Astrocyte of the spinal cord (primary cell): Measurements from ENCODE around the gene MAP4.

ENCODE experiments used
- DNase-seq: peaks from one replicate; pipeline ENCODE4 v3.0.0; 2011; ENCODE audit warnings: low read depth, low spot score
- H3K4me3 ChIP-seq: 2 replicates; pipeline ENCODE4 v1.5.1; 2011; ENCODE audit warnings: low read depth, mild to moderate bottlenecking, low read length, moderate library complexity
- in situ Hi-C: cut with HindIII; loops from 2 replicates; pipeline ENCODE4 v1.10.0; 2017; ENCODE audit warnings: low sequenced_read_pairs
- TF ChIP-seq, protein P1 (sequence below): IDR thresholded peaks from 2 replicates; pipeline ENCODE4 v1.5.1; 2012; ENCODE audit warnings: low read depth, mild to moderate bottlenecking, low read length, inconsistent platforms

The MAP4 gene

GRCh38 chr3:47872916-47873315 is 143.3 kb downstream of the MAP4 start:
- DNase-seq: no peak
- TF ChIP-seq, protein P1, sequence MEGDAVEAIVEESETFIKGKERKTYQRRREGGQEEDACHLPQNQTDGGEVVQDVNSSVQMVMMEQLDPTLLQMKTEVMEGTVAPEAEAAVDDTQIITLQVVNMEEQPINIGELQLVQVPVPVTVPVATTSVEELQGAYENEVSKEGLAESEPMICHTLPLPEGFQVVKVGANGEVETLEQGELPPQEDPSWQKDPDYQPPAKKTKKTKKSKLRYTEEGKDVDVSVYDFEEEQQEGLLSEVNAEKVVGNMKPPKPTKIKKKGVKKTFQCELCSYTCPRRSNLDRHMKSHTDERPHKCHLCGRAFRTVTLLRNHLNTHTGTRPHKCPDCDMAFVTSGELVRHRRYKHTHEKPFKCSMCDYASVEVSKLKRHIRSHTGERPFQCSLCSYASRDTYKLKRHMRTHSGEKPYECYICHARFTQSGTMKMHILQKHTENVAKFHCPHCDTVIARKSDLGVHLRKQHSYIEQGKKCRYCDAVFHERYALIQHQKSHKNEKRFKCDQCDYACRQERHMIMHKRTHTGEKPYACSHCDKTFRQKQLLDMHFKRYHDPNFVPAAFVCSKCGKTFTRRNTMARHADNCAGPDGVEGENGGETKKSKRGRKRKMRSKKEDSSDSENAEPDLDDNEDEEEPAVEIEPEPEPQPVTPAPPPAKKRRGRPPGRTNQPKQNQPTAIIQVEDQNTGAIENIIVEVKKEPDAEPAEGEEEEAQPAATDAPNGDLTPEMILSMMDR: no peak
- H3K4me3 ChIP-seq: no peak overlapping the region
- in situ Hi-C loops: no loop called here

DNA sequence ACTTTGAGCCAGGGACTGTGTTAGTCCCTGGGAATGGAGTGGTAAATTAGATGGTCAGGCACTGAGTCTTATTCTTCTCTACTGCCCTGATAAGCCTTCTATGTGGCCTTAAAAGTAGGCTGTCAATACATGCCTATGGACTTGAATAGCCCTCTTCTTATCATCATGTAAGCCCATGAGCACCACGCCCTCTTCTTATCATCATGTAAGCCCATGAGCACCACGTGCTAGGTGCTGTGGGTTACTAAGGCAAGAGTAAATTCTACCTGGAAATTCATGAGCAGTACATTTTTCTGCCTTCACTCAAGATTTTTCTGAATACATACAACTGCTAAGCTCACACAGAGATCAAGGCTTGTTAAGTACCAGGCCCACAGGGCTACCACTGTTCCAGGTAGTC is 144.8 kb downstream of the MAP4 start:
- TF ChIP-seq, protein P1: no peak
- no peak for DNase-seq
- in situ Hi-C loops: no loop called here

GRCh38 chr3:47870702-47871260 is 145.4 kb downstream of the MAP4 start:
- no peak for DNase-seq
- H3K4me3 ChIP-seq: no peak overlapping the region
- TF ChIP-seq, protein P1: no peak
- in situ Hi-C loops: no loop called here

More for the DNA sequence above, 144.8 kb downstream of the MAP4 start:
- no peak overlapping the region for H3K4me3 ChIP-seq

- TF ChIP-seq, protein P1: peak; percentile 5
- no peak for DNase-seq
- no peak overlapping the region for H3K4me3 ChIP-seq
- in situ Hi-C loops: no loop called here
Measured at GRCh38 chr3:47870156-47870555, 146.1 kb downstream of the MAP4 start.

GRCh38 chr3:47868306-47868705 is 147.9 kb downstream of the MAP4 start:
- TF ChIP-seq, protein P1: no peak
- DNase-seq: no peak
- in situ Hi-C loops: no loop called here
- no peak overlapping the region for H3K4me3 ChIP-seq

DNA sequence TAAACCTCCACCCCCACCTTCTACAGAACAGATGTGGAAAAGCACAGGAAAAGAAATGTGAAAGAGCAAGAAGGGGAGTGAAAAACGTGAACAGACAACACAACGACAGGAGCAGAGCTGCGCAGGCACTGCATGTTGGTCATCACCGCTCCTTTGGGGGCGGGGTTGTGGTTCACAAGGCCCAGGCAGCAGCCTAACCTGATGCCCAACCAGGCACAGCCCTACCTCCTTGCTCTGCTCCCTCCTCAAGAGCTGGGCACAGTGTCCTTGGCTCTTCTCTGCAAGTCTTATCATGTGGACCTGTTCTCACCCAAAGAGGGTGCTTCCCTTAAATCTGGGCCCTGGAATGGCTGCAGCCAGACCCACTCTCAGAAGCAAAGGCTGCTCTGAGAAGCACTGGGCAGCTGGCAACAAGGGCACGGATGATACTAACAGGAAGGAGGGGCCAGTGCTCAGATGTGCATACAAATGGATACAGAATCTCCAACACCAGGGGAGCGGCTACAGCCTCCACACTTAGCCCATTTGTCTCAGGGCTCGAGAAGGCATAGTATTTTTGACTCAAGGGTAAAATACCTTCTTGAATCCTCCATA is 148.7 kb downstream of the MAP4 start:
- TF ChIP-seq, protein P1: no peak
- in situ Hi-C loops: no loop called here
- no peak overlapping the region for H3K4me3 ChIP-seq

More for the DNA sequence above, 148.7 kb downstream of the MAP4 start:
- DNase-seq: no peak
